AG04449 (cell line): ENCODE data around the gene NDST4.

Source experiments
- CTCF ChIA-PET: fragments of 350-600 bp; formaldehyde crosslinking; extraction: SDS; loops from one replicate; lab custom pipeline; 2021; ENCODE audit warnings: antibody characterized with exemption; lab: Yijun Ruan, JAX
- POLR2A ChIA-PET: fragments of 400-600, 350-600 bp; formaldehyde crosslinking; extraction: SDS; loops from one replicate; lab custom pipeline; 2020; ENCODE audit warnings: antibody characterized with exemption, inconsistent platforms; lab: Yijun Ruan, JAX
- DNase-seq: peaks from one replicate; pipeline ENCODE4 v3.0.0-alpha.2; 2010; ENCODE audit warnings: low read depth, low spot score
- H3K4me3 ChIP-seq: 2 replicates; pipeline ENCODE4 v1.5.1; 2011; ENCODE audit warnings: low read depth, mild to moderate bottlenecking, control low read depth, low read length
- CTCF ChIP-seq: IDR thresholded peaks from one replicate; pipeline ENCODE4 v1.5.1; 2011; ENCODE audit warnings: mild to moderate bottlenecking, moderate library complexity, low read length, control low read depth, inconsistent platforms; ENCODE audit not compliant: insufficient read depth; ENCODE audit errors: missing control alignments

Gene NDST4

DNA sequence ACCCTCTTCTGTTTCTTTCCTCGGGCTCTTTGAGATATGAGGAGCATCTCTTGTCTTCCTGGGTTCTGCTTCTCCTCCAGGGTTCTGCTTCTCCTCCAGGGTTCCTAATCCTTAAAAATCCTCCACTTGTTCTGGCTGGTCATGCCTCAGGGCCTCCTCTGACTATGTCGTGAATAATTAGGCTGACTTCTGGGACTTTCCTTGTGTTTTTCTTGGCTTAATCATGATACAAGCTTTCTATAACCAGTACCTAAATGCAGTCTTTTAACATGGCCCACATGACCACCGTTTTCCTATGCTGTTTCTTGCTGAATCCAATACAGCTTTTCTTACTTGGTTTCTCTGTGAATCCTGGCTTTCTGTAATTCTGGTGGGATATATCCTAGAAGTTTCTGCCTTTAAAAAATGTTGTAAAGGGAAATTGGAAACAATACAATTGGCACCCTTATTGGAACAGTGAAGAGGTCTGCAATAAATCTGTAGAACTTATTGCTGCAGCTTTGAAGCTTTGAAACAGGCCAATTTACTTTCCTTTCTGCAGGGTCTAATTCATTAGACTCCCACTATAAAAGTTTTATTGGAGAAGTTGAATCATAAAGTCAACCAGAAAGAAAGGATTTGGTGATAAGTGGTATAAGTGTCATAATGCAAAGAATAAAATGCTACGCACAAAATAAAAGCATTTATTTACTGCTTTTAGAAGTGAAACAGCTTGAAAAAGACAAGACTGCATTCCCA, 301.7 kb downstream of the NDST4 start:
- H3K4me3 ChIP-seq: no peak overlapping the region
- ChIA-PET CTCF (interaction anchor here (1.6 kb wide), 1 partner anchor 14 kb away, joined by 3 read pairs; no protein-coding TSS in a partner anchor), POLR2A (no interaction called here)
- DNase-seq: no peak
- no peak for TF ChIP-seq CTCF

DNA sequence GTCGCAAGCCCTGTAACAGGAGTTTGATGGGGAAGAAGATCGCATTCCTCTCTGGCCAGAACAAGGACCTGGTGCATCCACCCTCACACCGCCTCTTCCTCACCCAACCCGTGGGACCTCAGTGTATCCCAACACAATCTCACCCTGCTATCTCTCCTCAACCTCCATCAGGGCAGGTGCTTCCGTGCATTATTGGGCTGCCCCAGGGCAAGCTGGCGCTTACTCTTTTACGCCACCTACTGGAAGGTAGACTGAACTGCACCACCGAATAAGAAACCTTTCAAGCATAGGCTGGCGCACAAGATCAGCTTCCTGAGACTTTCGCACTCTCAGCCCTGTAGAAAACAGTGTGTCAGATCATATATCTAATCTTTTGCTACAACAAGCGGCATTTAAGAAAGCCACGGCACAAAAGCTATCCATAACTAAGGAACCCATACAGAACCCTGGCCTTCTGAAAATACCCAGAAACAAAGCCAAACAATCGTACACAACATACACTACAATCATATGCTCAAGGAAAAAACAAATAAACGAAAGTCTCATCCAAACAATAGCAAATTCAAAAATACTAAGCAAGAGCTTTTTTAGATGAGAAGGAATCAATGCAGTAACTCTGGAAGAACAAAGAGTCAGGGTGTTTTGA, 305.5 kb downstream of the NDST4 start:
- CTCF ChIA-PET: interaction anchor here (0.6 to 2.5 kb wide), 13 partner anchors 9 to 423 kb away, joined by 3 to 10 read pairs (median 5); no protein-coding TSS in a partner anchor
- peak; percentile 86 for TF ChIP-seq CTCF
- POLR2A ChIA-PET: no interaction called here
- DNase-seq: no peak
- no peak overlapping the region for H3K4me3 ChIP-seq

- H3K4me3 ChIP-seq: no peak overlapping the region
- POLR2A ChIA-PET: no interaction called here
- CTCF ChIA-PET: interaction anchor here (1.2 to 2.5 kb wide), 8 partner anchors 8 to 419 kb away, joined by 4 to 10 read pairs (median 6); no protein-coding TSS in a partner anchor
Observed at GRCh38 chr4:114807357-114807756, 306.1 kb downstream of the NDST4 start.

DNA sequence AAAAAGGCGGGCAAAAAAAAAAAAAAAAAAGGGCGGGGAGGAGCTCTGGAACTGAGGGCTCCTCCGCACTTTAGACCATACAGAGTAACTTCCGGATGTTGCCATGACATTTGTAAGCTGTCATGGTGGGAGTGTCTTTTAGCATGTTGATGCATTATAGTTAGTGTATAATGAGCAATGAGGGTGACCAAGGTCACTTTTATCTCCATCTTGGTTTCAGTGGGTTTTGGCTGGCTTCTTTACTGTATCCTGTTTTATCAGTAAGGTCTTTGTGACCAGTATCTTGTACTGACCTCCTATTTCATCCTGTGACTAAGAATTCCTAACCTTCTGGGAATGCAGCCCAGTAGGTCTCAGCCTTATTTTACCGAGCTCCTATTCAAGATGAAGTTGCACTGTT, 321.4 kb downstream of the NDST4 start:
- POLR2A ChIA-PET: no interaction called here
- DNase-seq: no peak
- no peak overlapping the region for H3K4me3 ChIP-seq
- TF ChIP-seq CTCF: no peak
- CTCF ChIA-PET: interaction anchor here (1.7 kb wide), 1 partner anchor 16 kb away, joined by 4 read pairs; no protein-coding TSS in a partner anchor

More at GRCh38 chr4:114807357-114807756, 306.1 kb downstream of the NDST4 start:
- no peak for TF ChIP-seq CTCF
- DNase-seq: no peak

DNA sequence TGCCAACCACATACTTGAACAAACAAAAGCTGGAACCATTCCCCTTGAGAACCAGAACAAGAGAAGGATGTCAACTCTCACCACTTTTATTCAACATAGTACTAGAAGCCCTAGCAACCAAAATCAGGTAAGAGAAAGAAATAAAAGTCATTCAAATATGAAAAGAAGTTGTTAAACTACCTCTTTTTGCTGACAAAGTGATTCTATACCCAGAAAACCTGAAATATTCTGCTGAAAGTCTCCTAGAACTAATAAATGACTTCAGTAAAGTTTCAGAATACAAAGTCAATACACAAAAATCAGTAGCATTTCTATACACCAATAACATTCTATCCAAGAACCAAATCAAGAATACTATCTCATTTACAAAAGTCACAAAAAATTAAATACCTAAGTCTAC, 327.9 kb downstream of the NDST4 start:
- no peak for TF ChIP-seq CTCF
- ChIA-PET CTCF (no interaction called here), POLR2A (no interaction called here)
- no peak for DNase-seq
- H3K4me3 ChIP-seq: no peak overlapping the region

GRCh38 chr4:114783215-114783595, 330.2 kb downstream of the NDST4 start:
- CTCF ChIA-PET: interaction anchor here (1.8 kb wide), 1 partner anchor 25 kb away, joined by 4 read pairs; no protein-coding TSS in a partner anchor
- H3K4me3 ChIP-seq: no peak overlapping the region
- POLR2A ChIA-PET: no interaction called here
- no peak for DNase-seq
- TF ChIP-seq CTCF: no peak
